Putamen (tissue), 1 donor: ENCODE data around the gene LEKR1.
"Not testable (repeated sequence)": the region's sequence is repeated elsewhere in the genome, so short reads cannot be mapped to it uniquely, and the experiment has no call there.

Experiments
- DNase-seq: peaks from one replicate; pipeline ENCODE4 v3.0.0-alpha.2; 2016; ENCODE audit warnings: low spot score

The LEKR1 gene

DNA sequence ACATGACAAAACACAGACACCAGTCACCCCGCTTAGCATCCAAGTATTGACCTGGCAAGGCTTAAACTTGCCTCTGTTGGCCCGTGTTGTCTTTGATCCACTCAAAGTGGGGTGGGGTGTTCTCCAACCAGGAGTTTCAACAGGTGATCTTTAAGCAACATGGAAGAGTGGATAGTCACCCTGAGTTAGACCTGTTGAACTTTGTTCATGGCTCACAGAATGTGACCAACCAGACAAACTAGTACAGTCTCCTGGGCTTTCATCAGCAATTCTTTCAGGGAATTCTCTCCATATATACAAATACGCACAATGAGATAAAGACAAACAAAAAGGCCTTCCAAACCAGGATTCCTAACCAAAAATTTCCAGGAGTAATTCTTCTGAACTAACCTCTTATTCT is 11.9 kb downstream of the LEKR1 start:
- DNase-seq = no peak

DNA sequence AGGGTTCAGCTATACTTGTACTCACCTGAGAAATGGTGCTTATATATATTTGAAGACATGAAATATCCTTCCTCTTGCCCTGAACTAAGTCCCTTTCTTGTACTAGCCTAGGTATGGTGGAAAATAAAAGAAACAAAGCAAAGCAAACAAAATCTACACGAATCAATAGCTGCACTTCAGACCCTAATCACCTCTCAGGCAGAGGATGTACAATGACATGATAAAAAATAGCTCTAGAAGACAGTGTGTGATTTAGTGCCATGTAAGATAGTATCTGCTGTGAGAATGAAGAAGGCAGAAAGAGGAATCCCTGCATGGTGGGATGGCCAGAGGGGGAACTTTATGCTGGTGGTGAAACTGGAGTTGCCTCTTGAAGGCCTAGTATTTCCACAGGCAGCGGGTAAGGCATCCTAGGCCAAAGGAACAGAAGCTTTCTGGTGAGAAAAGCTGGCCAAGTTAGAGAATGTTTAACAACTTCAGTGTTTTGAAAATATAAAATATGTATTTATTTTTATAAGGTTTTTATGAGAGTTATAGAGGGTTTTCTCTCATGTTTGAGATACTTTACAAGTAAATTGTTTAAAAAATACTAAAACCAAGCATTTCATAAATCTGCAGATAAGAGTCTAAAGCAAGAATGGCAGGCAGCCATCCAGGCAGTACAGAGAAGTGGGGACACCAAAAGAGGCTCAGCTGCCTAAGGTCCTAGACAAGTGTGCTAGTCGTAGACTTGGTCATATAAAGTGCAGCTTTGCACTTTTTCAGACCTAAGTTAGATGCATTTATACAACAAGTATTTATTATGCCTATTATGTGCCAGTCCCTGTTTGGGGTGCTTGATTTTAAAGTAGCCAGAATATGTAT is 14.9 kb downstream of the LEKR1 start:
- DNase-seq = no peak

DNA sequence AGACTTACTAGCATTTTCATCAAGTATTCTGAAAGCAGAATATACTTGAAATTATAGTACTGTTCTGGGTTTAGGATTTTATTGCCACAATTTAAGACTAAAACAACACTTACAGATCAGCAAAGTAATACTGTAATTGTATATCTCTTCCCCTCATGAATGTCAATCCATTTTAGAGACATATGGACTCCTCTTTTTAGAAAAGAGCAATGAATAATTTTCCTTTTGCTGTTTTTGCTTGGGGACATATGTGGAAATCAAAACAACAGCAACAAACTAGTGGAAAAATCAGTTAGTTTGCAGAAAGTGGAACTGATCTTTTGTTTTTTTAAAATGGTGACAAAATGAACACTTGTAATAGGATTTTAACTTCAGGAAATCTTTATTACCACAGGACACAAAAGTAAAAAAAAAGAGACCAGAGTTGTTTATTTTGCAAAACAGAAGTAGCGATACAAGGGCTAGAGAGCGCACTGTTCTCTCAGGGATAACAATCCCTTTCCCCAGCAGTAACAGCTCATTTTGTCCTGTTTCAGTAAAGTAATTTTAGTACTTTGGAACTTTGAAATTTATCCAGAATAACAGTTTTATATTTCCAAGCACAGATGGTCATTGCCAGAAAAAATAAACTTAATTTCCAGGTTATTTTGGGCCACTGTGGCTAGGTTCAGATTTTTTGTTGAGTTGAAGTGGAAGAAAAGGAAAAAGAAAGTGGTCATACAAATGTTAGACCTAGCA is 17.1 kb downstream of the LEKR1 start:
- no peak for DNase-seq

DNA sequence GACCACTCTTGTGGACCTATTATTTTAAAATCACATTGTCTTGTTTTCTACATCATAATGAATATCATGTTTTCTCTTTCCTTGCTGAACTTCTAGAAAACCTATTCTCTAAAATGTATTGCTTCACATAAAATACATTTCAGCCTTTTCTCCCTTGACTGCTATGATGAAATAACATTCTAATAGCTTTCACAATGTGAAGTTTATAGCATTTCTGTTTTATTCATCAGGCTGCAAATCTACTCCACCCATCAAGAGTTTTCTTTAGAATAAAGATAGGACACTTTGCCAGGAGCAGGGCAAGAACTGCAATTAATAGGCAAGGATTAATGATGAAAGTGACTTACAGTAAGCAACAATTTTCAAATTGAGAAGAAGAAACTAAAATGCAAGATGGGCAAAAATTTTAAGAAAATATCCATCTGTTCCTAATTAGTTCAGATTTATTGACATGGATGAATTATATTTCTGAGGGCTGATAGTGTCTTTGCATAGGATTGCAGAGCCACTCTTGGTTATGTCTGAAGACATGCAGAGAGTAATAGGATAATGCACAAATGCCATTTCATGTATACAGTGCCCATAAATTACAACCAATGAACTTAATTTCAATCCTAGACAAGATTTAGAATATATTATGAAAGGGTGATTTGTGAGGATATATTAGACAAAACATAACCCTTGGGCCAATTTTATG is 21.7 kb downstream of the LEKR1 start:
- no peak for DNase-seq

DNA sequence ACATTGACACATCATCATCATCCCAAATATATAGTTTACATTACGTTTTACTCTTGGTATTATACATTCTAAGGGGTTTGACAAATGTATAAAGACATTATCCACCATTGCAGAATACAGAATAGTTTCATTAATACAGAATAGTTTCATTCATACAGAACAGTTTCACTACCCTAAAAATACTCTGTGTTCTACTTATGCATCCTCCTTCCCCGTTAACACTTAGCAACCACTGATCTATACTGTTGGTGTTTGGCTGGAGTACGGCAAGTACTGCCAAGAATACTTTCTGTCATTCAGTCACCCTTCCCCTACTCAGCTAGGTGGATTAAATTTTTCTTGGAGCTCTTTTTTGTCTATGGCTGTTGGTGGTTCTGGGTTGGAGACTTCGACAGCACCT is 33.4 kb downstream of the LEKR1 start:
- no peak for DNase-seq

DNA sequence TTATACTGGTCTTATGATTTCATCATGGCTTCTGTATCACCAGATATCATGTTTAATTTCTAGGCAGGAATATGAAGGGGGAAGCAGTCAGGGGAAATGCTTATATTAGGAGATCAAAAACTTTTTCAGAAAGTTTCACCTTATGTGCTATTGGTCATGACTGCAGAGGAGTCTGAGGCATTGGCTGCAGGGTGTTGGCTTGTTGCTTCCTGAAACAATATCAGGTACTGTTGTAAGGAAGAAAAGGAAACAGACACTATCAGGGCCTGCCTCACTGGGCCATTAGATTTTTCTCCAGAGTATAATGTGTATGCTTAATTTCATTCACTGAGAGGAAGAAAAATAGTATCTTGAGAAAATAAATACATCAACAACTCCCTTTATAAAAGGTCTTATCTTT is 34.7 kb downstream of the LEKR1 start:
- no peak for DNase-seq

DNA sequence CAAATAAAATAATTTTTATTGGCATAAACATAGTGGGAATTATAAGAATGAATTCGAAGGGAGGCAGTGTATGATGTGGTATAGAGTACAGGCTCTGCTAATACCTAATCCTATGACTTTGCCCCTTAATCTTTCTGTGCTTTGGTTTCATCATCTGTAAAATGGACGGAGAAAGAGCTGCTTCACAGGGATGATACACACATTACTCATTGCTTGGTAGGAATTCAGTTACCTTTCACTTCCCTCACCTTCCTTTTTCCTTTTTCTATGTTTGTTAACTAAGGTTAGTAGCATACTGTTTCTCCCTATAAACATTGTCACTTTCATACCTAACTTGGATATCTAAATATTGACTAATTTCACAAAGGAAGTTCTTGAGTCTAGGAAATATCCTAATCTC is 36.2 kb downstream of the LEKR1 start:
- no peak for DNase-seq

DNA sequence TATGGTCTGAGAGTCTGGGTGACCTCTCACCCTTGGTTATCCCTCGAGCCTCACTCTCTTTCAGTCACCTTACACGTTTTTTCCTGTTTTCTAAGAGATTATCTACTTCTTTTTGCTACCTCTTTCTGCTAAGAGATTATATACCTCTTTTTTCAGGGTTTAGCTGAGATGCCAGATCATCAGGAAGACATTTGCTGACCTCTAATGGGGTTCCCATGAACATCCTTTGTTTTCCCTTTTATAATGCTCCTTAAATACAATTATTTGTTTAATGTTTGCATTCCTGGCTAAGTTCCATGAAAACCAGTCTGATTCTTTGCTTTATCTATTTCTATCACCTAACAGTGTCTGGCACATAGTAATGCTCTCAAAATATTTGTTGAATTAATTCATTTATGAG is 39.6 kb downstream of the LEKR1 start:
- DNase-seq = no peak

DNA sequence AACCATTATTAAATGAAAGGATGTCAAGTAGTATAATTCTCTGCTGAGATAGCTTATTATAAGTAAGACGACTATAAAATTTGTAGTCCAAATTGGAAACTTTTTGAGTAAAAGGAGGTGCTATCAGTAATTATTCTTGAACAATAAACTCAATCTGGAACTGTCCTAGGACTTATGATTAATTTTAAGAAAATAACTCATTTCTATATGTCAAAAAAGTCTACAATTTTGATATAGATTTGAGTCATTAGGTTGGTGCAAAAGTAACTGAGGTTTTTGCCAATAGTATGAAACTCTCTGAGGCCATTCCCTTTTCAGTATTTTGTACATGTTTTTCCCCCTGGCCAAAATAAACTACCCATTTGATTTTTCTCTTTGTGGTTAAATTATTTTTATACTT is 41.0 kb downstream of the LEKR1 start:
- no peak for DNase-seq

DNA sequence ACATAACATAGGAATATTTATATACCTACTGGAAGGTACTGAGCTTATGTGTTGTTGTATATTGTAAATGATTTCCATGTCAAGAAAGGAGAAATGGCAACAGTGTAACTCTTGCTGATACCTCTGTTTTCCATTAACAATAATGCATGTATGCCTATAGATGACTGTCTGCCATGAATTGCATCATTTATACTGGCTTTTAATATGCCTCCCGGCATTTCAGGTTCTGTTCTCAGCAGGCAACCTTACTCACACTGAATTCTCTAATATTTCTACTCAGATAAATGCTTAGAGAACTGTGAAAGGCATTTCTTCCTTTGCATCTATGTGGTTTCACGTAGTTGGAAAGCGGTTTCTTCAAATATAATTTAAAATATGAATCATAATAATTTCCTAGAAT is 41.8 kb downstream of the LEKR1 start:
- no peak for DNase-seq

DNA sequence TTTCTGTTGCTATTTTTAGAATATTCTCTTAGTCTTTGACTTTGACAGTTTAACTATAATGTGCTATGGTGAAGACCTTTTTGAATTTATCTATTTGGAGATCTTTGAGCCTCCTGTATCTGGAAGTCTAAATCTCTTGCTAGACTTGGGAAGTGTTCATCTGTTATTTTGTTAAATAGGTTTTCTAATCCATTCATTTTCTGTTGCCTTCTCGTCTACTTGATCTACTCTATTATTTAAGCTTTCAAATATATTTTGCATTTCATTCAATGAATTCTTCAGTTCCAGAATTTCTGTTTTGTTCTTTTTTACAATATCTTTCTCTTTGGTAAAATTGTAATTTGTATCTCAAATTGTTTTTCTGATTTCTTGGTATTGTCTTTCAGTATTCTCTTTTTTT is 47.8 kb downstream of the LEKR1 start:
- no peak for DNase-seq

DNA sequence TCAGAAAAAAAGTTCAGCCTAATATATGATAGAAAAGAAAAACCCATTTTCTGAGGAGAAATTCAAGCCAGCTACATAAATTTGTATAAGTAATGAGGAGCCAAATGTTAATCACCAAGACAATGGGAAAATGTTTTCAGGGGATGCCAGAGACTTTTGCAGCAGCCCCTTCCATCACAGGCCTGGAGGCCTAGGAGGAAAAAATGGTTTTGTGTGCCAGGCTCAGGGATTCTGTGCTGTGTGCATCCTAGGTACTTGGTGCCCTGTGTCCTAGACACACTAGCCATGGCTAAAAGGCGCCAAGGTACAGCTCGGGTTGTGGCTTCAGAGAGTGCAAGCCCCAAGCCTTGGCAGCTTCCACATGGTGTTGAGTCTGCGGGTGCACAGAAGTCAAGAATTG is 53.3 kb downstream of the LEKR1 start:
- DNase-seq = not testable (repeated sequence)

DNA sequence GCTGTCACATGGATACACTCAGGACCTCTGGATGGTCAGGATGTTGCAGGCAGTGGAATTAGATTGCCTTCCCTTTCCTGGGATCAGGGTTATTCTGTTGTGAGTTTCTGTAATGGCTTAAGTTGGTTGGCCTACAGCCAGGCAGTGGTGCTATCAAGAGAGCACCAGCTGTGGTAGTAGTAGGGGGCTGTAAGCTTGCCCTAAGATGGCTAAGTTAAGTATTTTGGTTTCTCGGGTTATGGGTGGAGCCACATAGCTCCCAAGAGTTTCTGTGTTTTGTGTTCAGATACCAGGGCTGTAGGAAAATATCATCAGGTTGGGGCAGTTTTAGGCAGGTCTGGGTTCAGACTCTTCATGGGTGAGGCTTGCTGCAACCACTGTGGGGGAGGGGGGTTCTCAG is 59.6 kb downstream of the LEKR1 start:
- no peak for DNase-seq

DNA sequence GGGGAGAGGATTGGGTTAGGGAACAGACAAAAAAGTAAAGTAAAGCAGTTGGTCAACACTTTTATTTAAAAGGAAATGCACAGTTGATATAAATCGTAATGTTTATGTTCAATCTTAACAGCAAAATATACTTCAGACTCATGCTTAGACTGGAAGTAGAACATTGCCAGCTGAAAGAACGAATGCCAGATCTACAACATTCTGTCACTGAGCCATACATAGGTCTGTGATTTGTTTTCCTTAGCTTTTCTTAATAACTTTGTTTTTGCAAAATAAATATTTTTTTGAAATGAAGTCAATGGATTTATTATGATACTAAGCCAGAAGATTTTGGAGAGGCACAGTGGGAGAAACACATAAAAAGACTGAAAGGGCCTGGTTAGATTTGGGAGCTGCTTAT is 62.0 kb downstream of the LEKR1 start:
- no peak for DNase-seq

DNA sequence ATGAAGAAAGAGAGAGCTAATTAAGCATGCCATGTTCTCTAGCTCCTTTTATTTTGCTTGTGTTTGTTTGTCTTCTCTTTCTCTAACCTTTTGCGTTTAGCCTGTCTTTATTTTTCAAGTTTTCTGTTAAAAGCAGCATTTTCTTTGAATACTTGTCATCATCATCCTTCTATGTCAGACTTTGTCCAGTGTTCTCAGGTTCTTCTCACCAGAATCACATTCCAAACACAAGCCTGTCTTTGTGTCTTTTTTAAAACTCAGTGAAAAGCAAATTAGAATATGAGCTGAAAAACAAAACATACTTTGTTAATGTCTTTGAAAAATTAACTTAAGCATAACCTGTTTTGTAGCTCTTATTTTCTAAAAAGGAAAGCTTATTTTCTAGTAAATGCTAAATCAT is 62.4 kb downstream of the LEKR1 start:
- DNase-seq = no peak

DNA sequence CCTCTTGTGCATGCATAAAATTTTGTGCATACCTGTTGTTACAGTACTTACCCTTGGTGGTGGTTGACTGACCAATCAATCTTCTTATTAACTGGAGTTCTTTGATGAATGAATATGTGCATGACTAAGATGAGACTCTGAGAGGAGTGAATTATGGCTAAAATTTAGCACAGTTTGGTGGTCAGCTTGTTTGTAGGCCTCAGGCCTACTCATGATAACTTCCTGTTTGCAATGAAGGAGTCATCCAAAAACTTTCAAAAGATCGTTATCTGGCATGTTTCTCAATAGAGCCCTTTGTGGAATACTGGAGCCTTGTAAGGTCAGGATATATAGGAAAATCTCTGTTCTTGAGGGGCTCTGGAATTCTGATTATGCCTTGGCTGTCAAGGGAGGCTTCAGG is 66.5 kb downstream of the LEKR1 start:
- DNase-seq = no peak

DNA sequence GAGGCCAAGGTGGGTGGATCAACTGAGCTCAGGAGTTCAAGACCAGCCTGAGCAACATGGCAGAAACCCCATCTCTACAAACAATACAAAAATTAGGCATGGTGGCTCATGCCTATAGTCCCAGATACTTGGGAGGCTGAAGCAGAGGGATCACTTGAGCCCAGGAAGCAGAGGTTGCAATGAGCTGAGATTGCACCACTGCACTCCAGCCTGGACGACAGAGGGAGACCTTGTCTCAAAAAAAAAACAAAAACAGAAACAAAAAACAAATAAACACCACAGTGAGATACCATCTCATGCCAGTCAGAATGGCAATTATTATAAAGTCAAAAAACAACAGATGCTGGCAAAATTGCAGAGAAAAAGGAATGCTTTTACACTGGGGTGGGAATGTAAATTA is 69.2 kb downstream of the LEKR1 start:
- DNase-seq = not testable (repeated sequence)

DNA sequence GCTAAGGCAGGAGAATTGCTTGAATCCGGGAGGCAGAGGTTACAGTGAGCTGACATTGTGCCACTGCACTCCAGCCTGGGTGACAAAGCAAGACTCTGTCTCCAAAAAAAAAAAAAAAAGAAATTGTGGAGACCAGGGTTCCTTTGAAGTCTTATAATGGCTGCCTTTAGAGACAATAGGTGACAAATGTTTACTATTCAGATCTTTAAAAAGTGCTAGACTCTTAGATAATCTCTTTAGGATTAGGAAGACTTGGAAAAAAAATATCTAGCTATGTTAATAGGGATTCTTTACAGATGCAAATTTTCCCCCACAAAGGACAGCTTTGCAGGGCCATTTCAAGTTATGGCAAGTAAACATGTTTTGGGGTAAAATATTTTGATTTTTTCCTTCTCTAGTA is 71.7 kb downstream of the LEKR1 start:
- DNase-seq = not testable (repeated sequence)

DNA sequence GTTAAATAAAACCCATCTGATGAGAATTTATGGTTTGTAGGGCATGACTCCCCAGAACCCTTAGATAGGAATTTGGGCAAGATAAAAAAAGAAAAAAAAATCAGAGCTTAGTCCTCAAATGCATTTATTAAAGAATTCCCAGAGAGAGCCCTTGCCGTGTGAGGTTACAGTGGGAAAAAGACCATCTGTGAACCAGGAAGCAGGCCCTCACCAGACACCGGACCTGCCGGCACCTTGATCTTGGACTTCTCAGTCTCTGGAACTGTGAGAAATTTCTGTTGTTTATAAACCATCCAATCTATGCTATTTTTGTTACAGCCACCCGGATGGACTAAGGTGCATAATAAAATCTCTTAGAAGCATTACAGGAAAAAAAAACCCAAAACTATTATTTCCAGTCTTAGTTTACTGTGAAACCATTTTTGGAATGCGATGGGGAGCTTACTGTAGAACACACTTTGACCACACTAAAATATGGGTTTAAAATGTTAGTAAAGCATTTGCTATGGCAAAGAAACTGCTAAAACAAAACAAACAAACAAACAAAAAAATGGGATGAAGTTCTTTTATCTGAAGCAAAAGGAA is 72.2 kb downstream of the LEKR1 start:
- DNase-seq = no peak

DNA sequence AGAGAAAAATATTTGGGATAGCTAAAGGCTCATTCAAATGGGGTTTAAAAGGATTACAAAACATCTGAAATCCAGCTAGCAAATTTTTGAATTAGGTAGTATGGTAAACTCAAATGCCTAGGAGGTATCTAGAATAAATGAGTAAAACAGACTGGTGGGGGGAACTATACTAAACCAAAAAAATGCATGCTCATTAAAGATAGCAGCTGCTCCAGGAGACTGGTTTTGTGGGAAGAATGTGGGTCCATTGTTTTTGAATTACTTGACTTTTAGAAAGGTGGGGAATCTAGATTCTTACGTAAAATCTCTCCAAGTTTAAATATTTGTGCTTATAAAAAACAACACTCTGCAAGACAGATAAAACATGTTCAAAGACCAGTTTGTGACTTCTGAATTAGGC is 73.8 kb downstream of the LEKR1 start:
- no peak for DNase-seq

DNA sequence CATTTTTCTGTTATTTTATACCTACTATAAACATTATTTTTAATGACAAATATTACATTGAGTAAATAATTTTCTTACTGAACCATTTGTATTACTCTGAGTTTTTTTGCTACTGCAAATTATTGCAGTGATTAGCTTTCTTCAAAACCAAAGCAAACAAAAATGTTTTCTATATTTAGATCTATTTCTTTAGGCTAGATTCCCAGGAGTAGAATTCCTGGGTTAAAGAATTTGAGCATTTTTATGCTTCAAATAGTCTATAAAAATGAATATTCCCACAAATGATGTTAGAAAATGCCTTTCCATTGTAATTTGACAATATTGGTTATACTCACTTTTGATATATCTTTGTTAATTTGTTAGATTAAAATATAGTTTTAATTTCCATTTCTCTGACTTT is 76.8 kb downstream of the LEKR1 start:
- DNase-seq = no peak

DNA sequence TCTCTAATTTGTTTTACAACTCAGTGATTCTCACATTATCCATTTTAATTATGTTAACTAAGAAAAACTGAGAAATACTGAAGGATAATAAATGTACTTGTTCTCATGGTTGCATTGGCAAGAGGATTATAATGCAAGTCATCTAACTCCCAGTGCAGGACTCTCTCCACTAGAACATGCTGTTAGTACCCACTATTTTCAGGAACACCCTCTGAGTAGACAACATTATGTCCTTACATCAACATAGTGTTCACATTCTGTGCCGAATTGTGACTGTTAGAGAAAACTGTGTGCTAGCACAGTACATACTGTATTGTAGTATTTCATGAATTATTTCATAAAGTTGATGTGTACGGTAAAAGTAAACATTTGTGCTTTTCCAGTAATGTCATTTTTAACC is 80.1 kb downstream of the LEKR1 start:
- no peak for DNase-seq

DNA sequence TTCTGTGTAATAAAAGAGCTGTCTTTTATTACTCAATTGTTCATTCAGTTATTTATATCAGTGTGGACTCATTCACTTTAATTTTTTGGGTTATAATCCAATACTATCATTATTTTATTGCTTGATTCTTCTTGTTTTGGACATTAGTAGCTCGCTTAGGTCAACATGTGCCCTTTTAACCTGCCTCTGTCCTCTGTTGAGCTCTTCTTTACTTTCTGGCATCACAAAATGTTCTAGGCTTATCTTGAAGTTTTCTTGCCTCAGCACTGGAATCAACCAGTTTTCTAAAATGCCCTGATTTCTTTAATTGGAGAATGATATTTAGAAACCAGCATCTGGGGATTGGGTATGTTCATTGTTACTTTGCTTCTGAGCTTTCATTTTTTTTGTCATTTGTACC is 82.2 kb downstream of the LEKR1 start:
- DNase-seq = no peak
